Left ventricle myocardium inferior (tissue), 1 donor: ENCODE measurements around the gene LRRC74B. TPM values are rescaled to one million over a fixed set of nuclear protein-coding genes. Genes with fewer than 3 reads are reported as not detected.
A peak's percentile ranks its signal among the peaks of the same experiment; 100 is the strongest.

Experiments
- DNase-seq: peaks from one replicate; pipeline ENCODE4 v3.0.0-alpha.2; 2020
- H3K27ac ChIP-seq: fragments of 200-600 bp; replicated peaks from 2 replicates; pipeline ENCODE4 v1.8.0; 2021
- H3K27me3 ChIP-seq: fragments of 200-600 bp; 2 replicates; pipeline ENCODE4 v1.8.0; 2021; ENCODE audit warnings: low read depth
- H3K36me3 ChIP-seq: fragments of 200-600 bp; 2 replicates; pipeline ENCODE4 v1.8.0; 2021
- H3K4me1 ChIP-seq: fragments of 200-600 bp; 2 replicates; pipeline ENCODE4 v1.8.0; 2021
- H3K4me3 ChIP-seq: fragments of 200-600 bp; 2 replicates; pipeline ENCODE4 v1.8.0; 2021; ENCODE audit warnings: mild to moderate bottlenecking, moderate library complexity
- H3K9me3 ChIP-seq: fragments of 200-600 bp; replicated peaks from 2 replicates; pipeline ENCODE4 v1.8.0; 2021
- intact Hi-C: fragments of 100-400 bp; cut with micrococcal nuclease; formaldehyde crosslinking; loops from one replicate; pipeline ENCODE4 v1.11.0; 2022
- total RNA-seq: library from RNA; stranded (reverse); fragmentation: NEBNext Ultra II Directional; extraction: Animal tissue kit (Norgen Biotek cat#: 25700); gene quantifications from one replicate; pipeline ENCODE4 v1.2.1, GENCODE V29; 2021
- TF ChIP-seq, protein P1 (sequence below): fragments of 200-600 bp; IDR thresholded peaks from 2 replicates; pipeline ENCODE4 v1.8.0; 2021; ENCODE audit warnings: antibody characterized with exemption, mild to moderate bottlenecking, borderline replicate concordance
- donor health status: DM: no; HTN: yes; CAD: no; lungs with severe emphysema.

Gene LRRC74B
- total RNA-seq, 1 donor from 2014 or later: not detected

DNA sequence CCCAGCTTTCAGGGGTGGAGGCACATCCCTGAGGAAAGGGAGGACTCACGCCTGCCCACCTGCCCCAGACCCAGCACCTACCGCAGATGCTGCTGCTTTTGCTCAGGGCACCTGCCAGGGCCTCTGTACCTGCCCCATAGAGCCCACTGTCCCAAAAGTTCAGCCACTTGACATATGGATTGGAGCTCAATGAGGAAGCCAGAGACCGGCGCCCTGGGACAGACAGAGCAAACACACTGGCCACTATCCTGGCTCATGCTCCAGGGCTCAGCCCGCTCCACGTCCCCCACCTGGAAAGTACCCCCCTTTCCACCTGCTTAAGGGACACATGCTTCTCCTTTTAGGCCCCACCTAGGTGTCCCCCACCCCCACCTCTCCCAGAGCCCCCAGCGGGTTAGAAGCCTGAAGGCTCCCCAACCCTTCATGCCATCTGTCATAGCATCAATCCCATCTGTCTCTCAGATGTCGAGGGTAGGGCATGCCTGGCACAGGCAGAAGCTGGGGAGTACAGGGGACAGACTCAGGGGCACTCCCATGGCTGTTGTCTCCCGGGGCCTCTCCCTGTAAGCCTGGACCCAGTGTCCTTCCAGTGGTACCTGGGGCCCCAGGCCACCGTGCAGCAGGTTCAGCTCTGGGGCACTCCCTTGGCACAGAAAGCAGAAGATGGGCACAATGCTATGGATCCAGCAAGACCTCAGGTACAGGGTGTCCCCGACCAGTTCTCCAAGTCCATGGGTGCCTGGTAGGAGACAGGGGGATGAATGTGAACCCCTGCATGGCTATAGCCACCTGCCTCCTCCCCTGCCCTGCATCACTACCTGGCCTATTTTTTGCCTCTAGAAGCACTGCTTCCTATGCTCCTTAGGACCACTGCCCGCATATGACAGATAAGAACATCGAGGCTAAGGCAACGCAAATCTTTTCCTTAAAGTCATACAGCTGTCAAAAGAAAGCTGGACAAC, 33.0 kb upstream of the LRRC74B start:
- Histone ChIP-seq H3K4me3 (no peak overlapping the region), H3K4me1 (peaks cover 26% of the 10 kb centered on the region), H3K36me3 (no peaks in the 10 kb centered on the region), H3K9me3 (no peaks in the 10 kb centered on the region), H3K27ac (no peak overlapping the region), H3K27me3 (no peaks in the 10 kb centered on the region)
- TF ChIP-seq, protein P1, sequence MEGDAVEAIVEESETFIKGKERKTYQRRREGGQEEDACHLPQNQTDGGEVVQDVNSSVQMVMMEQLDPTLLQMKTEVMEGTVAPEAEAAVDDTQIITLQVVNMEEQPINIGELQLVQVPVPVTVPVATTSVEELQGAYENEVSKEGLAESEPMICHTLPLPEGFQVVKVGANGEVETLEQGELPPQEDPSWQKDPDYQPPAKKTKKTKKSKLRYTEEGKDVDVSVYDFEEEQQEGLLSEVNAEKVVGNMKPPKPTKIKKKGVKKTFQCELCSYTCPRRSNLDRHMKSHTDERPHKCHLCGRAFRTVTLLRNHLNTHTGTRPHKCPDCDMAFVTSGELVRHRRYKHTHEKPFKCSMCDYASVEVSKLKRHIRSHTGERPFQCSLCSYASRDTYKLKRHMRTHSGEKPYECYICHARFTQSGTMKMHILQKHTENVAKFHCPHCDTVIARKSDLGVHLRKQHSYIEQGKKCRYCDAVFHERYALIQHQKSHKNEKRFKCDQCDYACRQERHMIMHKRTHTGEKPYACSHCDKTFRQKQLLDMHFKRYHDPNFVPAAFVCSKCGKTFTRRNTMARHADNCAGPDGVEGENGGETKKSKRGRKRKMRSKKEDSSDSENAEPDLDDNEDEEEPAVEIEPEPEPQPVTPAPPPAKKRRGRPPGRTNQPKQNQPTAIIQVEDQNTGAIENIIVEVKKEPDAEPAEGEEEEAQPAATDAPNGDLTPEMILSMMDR: no peak
- intact Hi-C loops: no loop called here
- DNase-seq: no peak

DNA sequence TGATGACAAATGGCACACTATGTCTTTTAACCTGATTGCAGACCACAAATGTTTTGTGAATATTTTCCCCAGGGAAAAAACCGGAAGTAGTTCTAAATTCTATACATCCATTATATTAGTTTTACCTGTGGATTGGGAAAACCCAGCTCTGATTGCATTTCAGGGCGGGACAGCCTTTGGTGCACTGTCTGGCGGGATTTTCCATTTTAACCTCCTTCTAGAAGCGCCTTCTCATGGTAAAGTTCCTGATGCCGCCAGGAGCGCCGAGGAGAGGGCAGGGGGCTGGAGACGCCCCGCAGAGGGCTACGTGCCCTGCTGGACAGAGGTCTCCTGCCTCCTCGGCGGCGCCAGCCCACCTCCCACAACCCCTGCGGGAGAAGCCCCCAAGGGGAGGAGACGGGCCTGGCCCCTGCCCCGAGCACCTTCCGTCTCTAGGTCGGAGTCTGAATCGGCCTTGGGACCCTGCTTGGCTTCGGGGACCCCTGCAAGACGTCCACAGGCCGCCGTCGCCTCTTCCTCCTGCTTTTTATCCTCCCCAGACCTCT, 32.0 kb upstream of the LRRC74B start:
- H3K4me1 ChIP-seq: peaks cover 26% of the 10 kb centered on the region
- H3K36me3 ChIP-seq: no peaks in the 10 kb centered on the region
- H3K27ac ChIP-seq: peak overlapping the region; percentile 81
- TF ChIP-seq, protein P1: no peak
- peak overlapping the region; percentile 71 for H3K4me3 ChIP-seq
- no peaks in the 10 kb centered on the region for H3K27me3 ChIP-seq
- intact Hi-C loops: no loop called here
- DNase-seq: no peak
- H3K9me3 ChIP-seq: no peaks in the 10 kb centered on the region

DNA sequence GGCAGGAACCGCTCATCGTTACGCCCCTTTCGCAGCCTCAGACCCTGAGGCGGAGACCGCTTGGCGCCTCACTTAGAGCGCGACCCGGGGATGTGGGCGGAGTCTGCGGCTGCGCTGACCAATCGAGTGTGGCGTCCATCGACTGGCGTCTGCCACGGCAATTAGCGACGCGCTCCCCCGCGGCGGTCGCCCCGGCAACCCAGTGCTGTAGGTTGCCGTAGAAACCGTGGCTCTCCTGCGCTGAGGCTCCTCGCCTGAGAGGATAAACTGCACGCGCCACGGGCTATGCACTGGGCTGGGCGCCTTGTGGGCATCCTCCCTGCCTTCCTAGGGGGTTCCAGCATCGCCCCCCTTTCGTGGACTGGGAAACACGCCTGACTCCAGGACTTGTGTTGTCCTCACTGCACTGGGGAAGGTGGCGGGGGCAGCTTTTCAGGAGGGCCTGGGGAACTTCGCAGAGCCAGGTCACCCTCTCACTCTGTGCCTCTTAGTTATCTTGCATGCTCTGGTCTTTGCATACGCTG, 31.5 kb upstream of the LRRC74B start:
- TF ChIP-seq, protein P1: no peak
- Histone ChIP-seq H3K27me3 (no peaks in the 10 kb centered on the region), H3K36me3 (no peaks in the 10 kb centered on the region), H3K27ac (peak overlapping the region; percentile 81), H3K4me3 (peak overlapping the region; percentile 71), H3K4me1 (peaks cover 26% of the 10 kb centered on the region), H3K9me3 (no peaks in the 10 kb centered on the region)
- peak; percentile 90 for DNase-seq
- intact Hi-C loops: no loop called here

DNA sequence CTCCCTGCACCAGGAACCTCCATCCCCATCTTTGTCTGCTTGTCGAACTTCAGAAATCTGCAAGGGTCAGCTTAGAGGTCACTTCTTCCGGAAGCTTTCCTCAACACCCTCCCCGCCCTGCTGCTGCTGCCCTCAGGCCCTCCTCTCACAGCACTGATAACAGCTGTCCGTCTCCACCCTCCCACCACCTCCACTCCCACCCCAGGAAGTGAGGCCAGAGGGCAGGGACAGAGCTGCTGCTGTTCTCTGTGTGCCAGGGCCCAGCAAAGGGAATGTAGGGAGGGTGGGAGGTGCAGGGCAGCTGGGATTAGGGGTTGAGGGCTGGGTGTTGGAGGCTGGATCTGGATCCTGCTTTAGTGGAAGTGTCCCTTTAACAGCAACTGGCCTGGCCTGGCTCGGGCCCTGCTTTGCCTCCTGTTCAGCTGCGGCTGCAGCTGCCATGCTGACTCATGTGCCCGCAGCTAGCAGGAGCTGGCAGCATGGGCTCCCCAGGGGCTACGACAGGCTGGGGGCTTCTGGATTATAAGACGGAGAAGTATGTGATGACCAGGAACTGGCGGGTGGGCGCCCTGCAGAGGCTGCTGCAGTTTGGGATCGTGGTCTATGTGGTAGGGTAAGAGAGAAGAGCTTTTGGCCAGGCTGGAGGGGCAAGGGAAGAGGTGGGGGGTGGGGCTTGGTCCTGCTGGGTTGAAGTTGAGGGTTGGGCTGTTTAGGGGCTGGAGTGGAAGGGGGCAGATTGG, 30.9 kb upstream of the LRRC74B start, which contains the start of gene P2RX6:
Gene P2RX6 (plus strand): TSS at position 440 of the 740 bp plus-strand sequence. CDS start 10 bp downstream, at position 450.
- Histone ChIP-seq H3K27me3 (no peaks in the 10 kb centered on the region), H3K9me3 (no peaks in the 10 kb centered on the region), H3K4me3 (peak within 1 kb of the TSS; percentile 71), H3K36me3 (no peaks in the 10 kb centered on the region), H3K27ac (peak within 1 kb of the TSS; percentile 81), H3K4me1 (peaks cover 26% of the 10 kb centered on the region)
- DNase-seq: no peak
- TF ChIP-seq, protein P1: no peak
- intact Hi-C loops: no loop called here

DNA sequence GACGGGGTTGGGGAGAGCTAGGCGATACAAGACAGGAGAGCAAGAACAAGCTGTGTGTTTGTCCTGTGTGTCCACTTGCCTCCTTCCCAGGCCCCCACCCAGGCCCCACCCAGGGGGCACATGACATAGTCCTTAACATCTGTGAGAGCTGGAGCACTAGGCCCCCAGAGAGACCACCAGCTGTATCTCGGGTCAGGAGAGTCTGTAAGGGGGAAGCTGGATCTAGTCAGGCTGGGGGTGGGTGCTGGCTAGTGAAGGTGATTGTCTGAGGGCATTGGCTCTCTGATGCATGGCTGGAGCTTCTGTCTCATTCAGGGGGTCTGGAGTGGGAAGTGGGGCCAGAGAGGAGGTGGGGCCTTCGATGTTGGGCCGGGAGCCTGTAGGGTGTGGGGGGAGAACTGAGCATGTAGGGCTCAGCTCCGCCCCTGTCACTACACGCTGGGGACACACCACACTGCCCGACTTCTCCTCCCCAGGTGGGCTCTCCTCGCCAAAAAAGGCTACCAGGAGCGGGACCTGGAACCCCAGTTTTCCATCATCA, 30.2 kb upstream of the LRRC74B start:
- H3K36me3 ChIP-seq: no peaks in the 10 kb centered on the region
- H3K27me3 ChIP-seq: no peaks in the 10 kb centered on the region
- intact Hi-C loops: no loop called here
- no peaks in the 10 kb centered on the region for H3K9me3 ChIP-seq
- H3K27ac ChIP-seq: peak overlapping the region; percentile 81
- TF ChIP-seq, protein P1: no peak
- H3K4me3 ChIP-seq: peak overlapping the region; percentile 71
- no peak for DNase-seq
- H3K4me1 ChIP-seq: peaks cover 26% of the 10 kb centered on the region
